Measurements from ENCODE around the gene IRF9.
A peak's percentile ranks its signal among the peaks of the same experiment; 100 is the strongest.

The IRF9 gene

GRCh38 chr14:24192933-24193332, 31.9 kb downstream of the IRF9 start:
- no peak for TF ChIP-seq CTCF (IDR thresholded peaks at IDR 0.05; ENCODE audit: low read depth, low read length)
- no peak for DNase-seq (ENCODE audit: low read depth, low spot score)
- in situ Hi-C loops (cut with HindIII; ENCODE audit: low sequenced_read_pairs): no loop called here
- H3K4me3 ChIP-seq (ENCODE audit: low read depth, low read length): no peak overlapping the region

- no peak for TF ChIP-seq CTCF (IDR thresholded peaks at IDR 0.05; ENCODE audit: low read depth, low read length)
- no peak for DNase-seq (ENCODE audit: low read depth, low spot score)
- peak overlapping the region; percentile 84 for H3K4me3 ChIP-seq (ENCODE audit: low read depth, low read length)
- in situ Hi-C loops (cut with HindIII; ENCODE audit: low sequenced_read_pairs): no loop called here
Measured at GRCh38 chr14:24194186-24194872, 33.3 kb downstream of the IRF9 start.

- TF ChIP-seq CTCF (IDR thresholded peaks at IDR 0.05; ENCODE audit: low read depth, low read length): no peak
- peak overlapping the region; percentile 84 for H3K4me3 ChIP-seq (ENCODE audit: low read depth, low read length)
- in situ Hi-C loops (cut with HindIII; ENCODE audit: low sequenced_read_pairs): no loop called here
- DNase-seq (ENCODE audit: low read depth, low spot score): no peak
Measured at GRCh38 chr14:24194873-24195185, 33.8 kb downstream of the IRF9 start.

- in situ Hi-C loops (cut with HindIII; ENCODE audit: low sequenced_read_pairs): no loop called here
- no peak for TF ChIP-seq CTCF (IDR thresholded peaks at IDR 0.05; ENCODE audit: low read depth, low read length)
- peak; percentile 92 for DNase-seq (ENCODE audit: low read depth, low spot score)
- peak within 1 kb of the TSS; percentile 84 for H3K4me3 ChIP-seq (ENCODE audit: low read depth, low read length)
Measured at GRCh38 chr14:24195186-24196070, 34.4 kb downstream of the IRF9 start, which contains the start of gene TM9SF1. Gene TM9SF1 (minus strand): TSS chr14:24195441. CDS start chr14:24195019, 422 bp downstream.

GRCh38 chr14:24196071-24197055, 35.3 kb downstream of the IRF9 start:
- in situ Hi-C loops (cut with HindIII; ENCODE audit: low sequenced_read_pairs): no loop called here
- DNase-seq (ENCODE audit: low read depth, low spot score): peak; percentile 13
- TF ChIP-seq CTCF (IDR thresholded peaks at IDR 0.05; ENCODE audit: low read depth, low read length): no peak
- H3K4me3 ChIP-seq (ENCODE audit: low read depth, low read length): peak overlapping the region; percentile 84

GRCh38 chr14:24197056-24197450, 36.0 kb downstream of the IRF9 start:
- DNase-seq (ENCODE audit: low read depth, low spot score): no peak
- no peak overlapping the region for H3K4me3 ChIP-seq (ENCODE audit: low read depth, low read length)

More at GRCh38 chr14:24197056-24197450, 36.0 kb downstream of the IRF9 start:
- TF ChIP-seq CTCF (IDR thresholded peaks at IDR 0.05; ENCODE audit: low read depth, low read length): no peak
- in situ Hi-C loops (cut with HindIII; ENCODE audit: low sequenced_read_pairs): no loop called here

Data from astrocyte of the spinal cord (primary cell).